ENCODE measurements around the gene RRP1B. TPM values are rescaled to one million over a fixed set of nuclear protein-coding genes. Genes with fewer than 3 reads are reported as not detected.

The RRP1B gene
- total and polyA plus RNA-seq, 2 of the 13 experiments (the other 11 are each of a cell fraction or from before 2014, with no cell fraction given): 16.3 to 46.2 TPM

DNA sequence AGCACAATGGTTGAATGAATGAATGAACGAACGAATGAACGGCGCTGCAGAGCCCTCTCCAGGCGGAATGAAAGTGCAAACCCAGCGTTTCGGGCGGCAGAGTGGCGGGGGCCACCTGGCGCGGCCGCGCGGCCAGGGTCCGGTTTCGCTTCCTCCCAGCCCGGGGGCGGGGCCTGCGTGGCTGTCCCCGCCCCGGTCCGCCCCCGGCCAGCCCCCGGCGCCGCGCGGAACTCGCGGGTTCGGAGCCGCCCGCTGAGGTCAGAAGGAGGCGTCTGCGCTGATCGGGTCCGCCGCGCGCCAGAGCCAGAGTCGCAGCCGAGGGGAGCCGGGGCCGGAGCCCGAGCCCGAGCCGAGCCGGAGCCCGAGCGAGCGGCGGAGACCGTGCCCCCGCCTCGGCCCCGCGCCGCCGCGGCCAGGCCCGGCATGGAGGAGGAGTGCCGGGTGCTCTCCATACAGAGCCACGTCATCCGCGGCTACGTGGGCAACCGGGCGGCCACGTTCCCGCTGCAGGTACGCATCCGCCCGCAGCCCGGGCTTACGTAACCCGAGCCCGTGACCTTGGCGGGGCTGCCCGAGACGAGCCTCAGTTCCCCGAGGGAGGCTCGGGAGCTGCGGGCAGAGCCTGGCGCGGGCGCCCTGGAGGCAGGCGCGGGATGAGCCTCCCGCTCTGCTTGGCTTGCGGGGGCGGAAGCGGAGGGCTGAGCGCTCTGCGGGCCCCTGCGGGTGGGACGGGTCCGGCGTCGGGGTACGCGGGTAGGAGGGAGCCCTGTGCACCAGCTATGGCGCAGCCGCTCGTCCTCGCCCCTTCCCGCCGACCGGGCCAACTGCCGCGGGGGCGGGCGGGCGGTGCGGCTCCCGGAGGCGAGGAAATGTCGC is 59.8 kb downstream of the RRP1B start, which contains the start of gene PDXK (continued):
- TF ChIP-seq, protein P1, sequence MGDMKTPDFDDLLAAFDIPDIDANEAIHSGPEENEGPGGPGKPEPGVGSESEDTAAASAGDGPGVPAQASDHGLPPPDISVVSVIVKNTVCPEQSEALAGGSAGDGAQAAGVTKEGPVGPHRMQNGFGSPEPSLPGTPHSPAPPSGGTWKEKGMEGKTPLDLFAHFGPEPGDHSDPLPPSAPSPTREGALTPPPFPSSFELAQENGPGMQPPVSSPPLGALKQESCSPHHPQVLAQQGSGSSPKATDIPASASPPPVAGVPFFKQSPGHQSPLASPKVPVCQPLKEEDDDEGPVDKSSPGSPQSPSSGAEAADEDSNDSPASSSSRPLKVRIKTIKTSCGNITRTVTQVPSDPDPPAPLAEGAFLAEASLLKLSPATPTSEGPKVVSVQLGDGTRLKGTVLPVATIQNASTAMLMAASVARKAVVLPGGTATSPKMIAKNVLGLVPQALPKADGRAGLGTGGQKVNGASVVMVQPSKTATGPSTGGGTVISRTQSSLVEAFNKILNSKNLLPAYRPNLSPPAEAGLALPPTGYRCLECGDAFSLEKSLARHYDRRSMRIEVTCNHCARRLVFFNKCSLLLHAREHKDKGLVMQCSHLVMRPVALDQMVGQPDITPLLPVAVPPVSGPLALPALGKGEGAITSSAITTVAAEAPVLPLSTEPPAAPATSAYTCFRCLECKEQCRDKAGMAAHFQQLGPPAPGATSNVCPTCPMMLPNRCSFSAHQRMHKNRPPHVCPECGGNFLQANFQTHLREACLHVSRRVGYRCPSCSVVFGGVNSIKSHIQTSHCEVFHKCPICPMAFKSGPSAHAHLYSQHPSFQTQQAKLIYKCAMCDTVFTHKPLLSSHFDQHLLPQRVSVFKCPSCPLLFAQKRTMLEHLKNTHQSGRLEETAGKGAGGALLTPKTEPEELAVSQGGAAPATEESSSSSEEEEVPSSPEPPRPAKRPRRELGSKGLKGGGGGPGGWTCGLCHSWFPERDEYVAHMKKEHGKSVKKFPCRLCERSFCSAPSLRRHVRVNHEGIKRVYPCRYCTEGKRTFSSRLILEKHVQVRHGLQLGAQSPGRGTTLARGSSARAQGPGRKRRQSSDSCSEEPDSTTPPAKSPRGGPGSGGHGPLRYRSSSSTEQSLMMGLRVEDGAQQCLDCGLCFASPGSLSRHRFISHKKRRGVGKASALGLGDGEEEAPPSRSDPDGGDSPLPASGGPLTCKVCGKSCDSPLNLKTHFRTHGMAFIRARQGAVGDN (CRISPR knock-in tag; IDR thresholded peaks at IDR 0.05): peak; percentile 49
- TF ChIP-seq CEBPG (CRISPR knock-in tag; IDR thresholded peaks at IDR 0.05) (peak; percentile 69), NONO (IDR thresholded peaks at IDR 0.05) (no peak), NONO (CRISPR knock-in tag; conservative IDR thresholded peaks at IDR 0.05) (peak; percentile 55; the same call in 1 of the 2 replicates), ZBTB1 (CRISPR knock-in tag; IDR thresholded peaks at IDR 0.05; ENCODE audit: borderline replicate concordance) (no peak), RORA (CRISPR knock-in tag; IDR thresholded peaks at IDR 0.05) (0 out of 2 replicates have a peak, but pooled peaks have one; percentile 33), ZNF501 (CRISPR knock-in tag; IDR thresholded peaks at IDR 0.05) (peak; percentile 29; the same call in 1 of the 2 replicates), BHLHE40 (IDR thresholded peaks at IDR 0.05; ENCODE audit: low read length) (peak; percentile 50; the same call in 1 of the 2 replicates), POLR2AphosphoS5 (IDR thresholded peaks at IDR 0.05; ENCODE audit: low read depth, low read length) (peak; percentile 64), ZNF274 (CRISPR knock-in tag; IDR thresholded peaks at IDR 0.05) (0 out of 2 replicates have a peak, but pooled peaks have one; percentile 48)
- TF ChIP-seq, protein P2, sequence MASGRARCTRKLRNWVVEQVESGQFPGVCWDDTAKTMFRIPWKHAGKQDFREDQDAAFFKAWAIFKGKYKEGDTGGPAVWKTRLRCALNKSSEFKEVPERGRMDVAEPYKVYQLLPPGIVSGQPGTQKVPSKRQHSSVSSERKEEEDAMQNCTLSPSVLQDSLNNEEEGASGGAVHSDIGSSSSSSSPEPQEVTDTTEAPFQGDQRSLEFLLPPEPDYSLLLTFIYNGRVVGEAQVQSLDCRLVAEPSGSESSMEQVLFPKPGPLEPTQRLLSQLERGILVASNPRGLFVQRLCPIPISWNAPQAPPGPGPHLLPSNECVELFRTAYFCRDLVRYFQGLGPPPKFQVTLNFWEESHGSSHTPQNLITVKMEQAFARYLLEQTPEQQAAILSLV (CRISPR knock-in tag; IDR thresholded peaks at IDR 0.05; ENCODE audit: borderline replicate concordance): peak; percentile 48; the same call in 1 of the 2 replicates
- TF ChIP-seq, protein P3, sequence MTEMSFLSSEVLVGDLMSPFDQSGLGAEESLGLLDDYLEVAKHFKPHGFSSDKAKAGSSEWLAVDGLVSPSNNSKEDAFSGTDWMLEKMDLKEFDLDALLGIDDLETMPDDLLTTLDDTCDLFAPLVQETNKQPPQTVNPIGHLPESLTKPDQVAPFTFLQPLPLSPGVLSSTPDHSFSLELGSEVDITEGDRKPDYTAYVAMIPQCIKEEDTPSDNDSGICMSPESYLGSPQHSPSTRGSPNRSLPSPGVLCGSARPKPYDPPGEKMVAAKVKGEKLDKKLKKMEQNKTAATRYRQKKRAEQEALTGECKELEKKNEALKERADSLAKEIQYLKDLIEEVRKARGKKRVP (CRISPR knock-in tag; IDR thresholded peaks at IDR 0.05): no peak; a peak in 2 of 4 replicates
- TF ChIP-seq, protein P4, sequence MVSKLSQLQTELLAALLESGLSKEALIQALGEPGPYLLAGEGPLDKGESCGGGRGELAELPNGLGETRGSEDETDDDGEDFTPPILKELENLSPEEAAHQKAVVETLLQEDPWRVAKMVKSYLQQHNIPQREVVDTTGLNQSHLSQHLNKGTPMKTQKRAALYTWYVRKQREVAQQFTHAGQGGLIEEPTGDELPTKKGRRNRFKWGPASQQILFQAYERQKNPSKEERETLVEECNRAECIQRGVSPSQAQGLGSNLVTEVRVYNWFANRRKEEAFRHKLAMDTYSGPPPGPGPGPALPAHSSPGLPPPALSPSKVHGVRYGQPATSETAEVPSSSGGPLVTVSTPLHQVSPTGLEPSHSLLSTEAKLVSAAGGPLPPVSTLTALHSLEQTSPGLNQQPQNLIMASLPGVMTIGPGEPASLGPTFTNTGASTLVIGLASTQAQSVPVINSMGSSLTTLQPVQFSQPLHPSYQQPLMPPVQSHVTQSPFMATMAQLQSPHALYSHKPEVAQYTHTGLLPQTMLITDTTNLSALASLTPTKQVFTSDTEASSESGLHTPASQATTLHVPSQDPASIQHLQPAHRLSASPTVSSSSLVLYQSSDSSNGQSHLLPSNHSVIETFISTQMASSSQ (IDR thresholded peaks at IDR 0.05; ENCODE audit: low read depth): no peak
- TF ChIP-seq, protein P4 (CRISPR knock-in tag; IDR thresholded peaks at IDR 0.05; ENCODE audit: borderline replicate concordance): 0 out of 2 replicates have a peak, but pooled peaks have one; percentile 8
